WERI-Rb-1 (cell line): ENCODE measurements around the gene CAPN9.

ENCODE experiments used
- DNase-seq: peaks from one replicate; pipeline ENCODE4 v3.0.0-alpha.2; 2020
- H3K27ac ChIP-seq: fragments of 250-450 bp; sonication (Bioruptor Pico); 2 replicates; pipeline ENCODE4 v1.5.1; 2020; ENCODE audit warnings: mild to moderate bottlenecking, moderate library complexity
- H3K27me3 ChIP-seq: fragments of 250-450 bp; sonication (Bioruptor Pico); 2 replicates; pipeline ENCODE4 v1.5.1; 2021; ENCODE audit warnings: mild to moderate bottlenecking, low read depth, moderate library complexity; ENCODE audit not compliant: insufficient read depth, severe bottlenecking
- H3K36me3 ChIP-seq: fragments of 250-450 bp; sonication (Bioruptor Pico); 2 replicates; pipeline ENCODE4 v1.5.1; 2020; ENCODE audit warnings: mild to moderate bottlenecking, moderate library complexity
- H3K4me3 ChIP-seq: 2 replicates; pipeline ENCODE4 v1.5.1; 2011; ENCODE audit warnings: low read depth, mild to moderate bottlenecking, control low read depth, low read length
- H3K9me3 ChIP-seq: fragments of 250-450 bp; sonication (Bioruptor Pico); 2 replicates; pipeline ENCODE4 v1.5.1; 2021; ENCODE audit warnings: mild to moderate bottlenecking, moderate library complexity; ENCODE audit not compliant: severe bottlenecking
- CTCF ChIP-seq: IDR thresholded peaks from 2 replicates; pipeline ENCODE4 v1.5.1; 2011; ENCODE audit warnings: low read depth, mild to moderate bottlenecking, control low read depth, inconsistent platforms, low read length

The CAPN9 gene

GRCh38 chr1:230793463-230793745 lies 46.2 kb downstream of the CAPN9 start:
- TF ChIP-seq CTCF = no peak

GRCh38 chr1:230794431-230794830 lies 47.2 kb downstream of the CAPN9 start:
- Histone ChIP-seq H3K9me3 (no peaks in the 10 kb centered on the region), H3K27me3 (no peaks in the 10 kb centered on the region), H3K36me3 (no peaks in the 10 kb centered on the region), H3K4me3 (no peak overlapping the region), H3K27ac (no peak overlapping the region)
- DNase-seq = no peak
- no peak for TF ChIP-seq CTCF

More at GRCh38 chr1:230793463-230793745, 46.2 kb downstream of the CAPN9 start:
- no peak overlapping the region for H3K27ac ChIP-seq
- DNase-seq = no peak
- H3K4me3 ChIP-seq = no peak overlapping the region
- H3K9me3 ChIP-seq = no peaks in the 10 kb centered on the region
- H3K27me3 ChIP-seq = no peaks in the 10 kb centered on the region
- no peaks in the 10 kb centered on the region for H3K36me3 ChIP-seq

- DNase-seq = no peak
- Histone ChIP-seq H3K27ac (no peak overlapping the region; the same call in 1 of the 2 replicates), H3K9me3 (no peaks in the 10 kb centered on the region), H3K36me3 (no peaks in the 10 kb centered on the region), H3K27me3 (no peaks in the 10 kb centered on the region), H3K4me3 (no peak overlapping the region)
- TF ChIP-seq CTCF = no peak
Measured at GRCh38 chr1:230794871-230795605, 47.9 kb downstream of the CAPN9 start.

- H3K4me3 ChIP-seq = no peak overlapping the region
- H3K36me3 ChIP-seq = no peaks in the 10 kb centered on the region
- TF ChIP-seq CTCF = no peak
- no peaks in the 10 kb centered on the region for H3K9me3 ChIP-seq
- no peak for DNase-seq
- no peak overlapping the region for H3K27ac ChIP-seq
- H3K27me3 ChIP-seq = no peaks in the 10 kb centered on the region
Measured at GRCh38 chr1:230796626-230797025, 49.4 kb downstream of the CAPN9 start.

- no peak for TF ChIP-seq CTCF
- Histone ChIP-seq H3K27me3 (no peaks in the 10 kb centered on the region), H3K4me3 (no peak overlapping the region), H3K27ac (no peak overlapping the region), H3K9me3 (no peaks in the 10 kb centered on the region), H3K36me3 (no peaks in the 10 kb centered on the region)
- no peak for DNase-seq
Measured at GRCh38 chr1:230797376-230797920, 50.3 kb downstream of the CAPN9 start.

- H3K4me3 ChIP-seq = no peak overlapping the region
- peak; percentile 76 for DNase-seq
- no peaks in the 10 kb centered on the region for H3K27me3 ChIP-seq
- H3K36me3 ChIP-seq = no peaks in the 10 kb centered on the region
- no peak overlapping the region for H3K27ac ChIP-seq
- no peaks in the 10 kb centered on the region for H3K9me3 ChIP-seq
- TF ChIP-seq CTCF = peak; percentile 86
Measured at GRCh38 chr1:230797942-230798365, 50.8 kb downstream of the CAPN9 start.
